ENCODE data around the gene ZNF469. TPM values are rescaled to one million over a fixed set of nuclear protein-coding genes. Genes with fewer than 3 reads are reported as not detected.

The ZNF469 gene
- total RNA-seq, 1 donor from 2014 or later: 0.94 TPM

GRCh38 chr16:88373927-88374492 is 8.7 kb upstream of the ZNF469 start:
- peak; percentile 0 for DNase-seq
- intact Hi-C loops (cut with DNase I): no loop called here
- no peak for ATAC-seq (ENCODE audit: poor library complexity)

DNA sequence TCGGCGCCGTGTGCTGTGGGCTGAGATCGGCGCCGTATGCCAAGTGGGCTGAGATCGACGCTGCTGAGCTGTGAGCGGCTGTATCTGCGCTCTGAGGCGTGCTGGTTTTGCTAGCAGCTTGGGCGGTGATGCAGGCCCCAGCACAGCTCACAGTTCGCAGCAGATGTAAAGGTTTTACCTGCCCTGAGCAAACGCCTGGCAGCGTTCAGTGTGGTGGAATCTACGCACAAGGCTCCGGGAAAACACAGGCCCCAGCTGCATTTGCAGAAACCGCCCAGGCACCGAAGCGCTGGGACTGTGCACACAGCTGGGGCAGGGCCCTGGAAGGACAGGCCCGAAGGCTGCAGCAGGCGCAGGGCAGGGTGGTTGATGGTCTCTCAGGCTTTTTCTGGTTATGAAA is 8.0 kb upstream of the ZNF469 start:
- ATAC-seq (ENCODE audit: poor library complexity) (no peak), DNase-seq (peak; percentile 29)
- intact Hi-C loops (cut with DNase I): no loop called here

- intact Hi-C loops (cut with DNase I): no loop called here
- ATAC-seq (ENCODE audit: poor library complexity) (no peak), DNase-seq (peak; percentile 27)
These were observed 7.4 kb upstream of the ZNF469 start for GRCh38 chr16:88375236-88375975.

GRCh38 chr16:88375996-88376834 is 6.5 kb upstream of the ZNF469 start:
- intact Hi-C loops (cut with DNase I): no loop called here
- peak; percentile 24 for DNase-seq
- ATAC-seq (ENCODE audit: poor library complexity): no peak

DNA sequence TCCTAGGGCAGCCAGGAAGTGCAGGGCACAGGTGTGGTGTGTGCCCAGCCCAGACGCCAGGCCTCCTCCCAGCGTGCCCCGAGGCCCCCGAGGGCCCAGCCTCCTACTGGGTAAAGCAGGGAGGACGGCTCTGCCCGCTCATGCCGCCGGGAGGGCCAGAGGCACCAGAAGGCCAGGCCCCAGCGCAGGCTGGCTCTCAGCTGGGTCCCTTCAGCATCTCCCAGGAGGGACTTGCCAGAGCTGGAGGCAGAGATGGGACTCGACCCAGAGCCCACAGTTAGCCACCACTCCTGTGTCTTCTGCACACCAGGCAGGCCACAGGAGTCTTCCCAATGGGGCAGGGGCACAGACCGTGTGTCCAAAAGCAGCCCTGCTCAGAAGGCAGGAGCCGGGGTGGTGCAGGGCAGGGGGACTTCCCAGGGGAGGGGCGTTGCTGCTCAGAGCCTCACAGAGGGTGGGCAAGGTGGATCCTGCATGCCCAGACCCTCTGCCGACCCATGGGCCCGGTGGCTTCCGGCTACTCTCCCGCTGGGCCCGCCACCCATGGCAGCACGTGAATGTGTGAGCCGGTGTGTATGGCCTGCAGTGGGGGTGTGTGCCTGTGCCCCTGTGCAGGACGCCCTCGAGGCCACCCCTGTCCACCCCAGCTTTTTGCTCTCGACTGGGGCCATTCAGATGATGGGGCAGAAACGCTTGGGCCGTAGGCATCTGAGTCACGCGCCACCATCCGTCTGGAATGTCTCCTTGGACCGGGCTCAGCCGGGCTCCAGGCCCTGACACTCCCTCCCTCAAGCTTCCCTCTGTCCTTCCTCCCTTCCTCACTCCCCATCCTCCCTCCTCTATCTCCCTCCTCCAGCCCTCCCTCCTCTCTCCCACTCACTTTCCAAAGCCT is 5.7 kb upstream of the ZNF469 start:
- no peak for ATAC-seq (ENCODE audit: poor library complexity)
- intact Hi-C loops (cut with DNase I): no loop called here
- peak; percentile 26 for DNase-seq

- ATAC-seq (ENCODE audit: poor library complexity): no peak
- intact Hi-C loops (cut with DNase I): no loop called here
- DNase-seq: peak; percentile 15
These were observed 4.8 kb upstream of the ZNF469 start for GRCh38 chr16:88377961-88378360.

GRCh38 chr16:88378401-88378800 is 4.4 kb upstream of the ZNF469 start:
- ATAC-seq (ENCODE audit: poor library complexity) (no peak), DNase-seq (no peak)
- intact Hi-C loops (cut with DNase I): no loop called here

DNA sequence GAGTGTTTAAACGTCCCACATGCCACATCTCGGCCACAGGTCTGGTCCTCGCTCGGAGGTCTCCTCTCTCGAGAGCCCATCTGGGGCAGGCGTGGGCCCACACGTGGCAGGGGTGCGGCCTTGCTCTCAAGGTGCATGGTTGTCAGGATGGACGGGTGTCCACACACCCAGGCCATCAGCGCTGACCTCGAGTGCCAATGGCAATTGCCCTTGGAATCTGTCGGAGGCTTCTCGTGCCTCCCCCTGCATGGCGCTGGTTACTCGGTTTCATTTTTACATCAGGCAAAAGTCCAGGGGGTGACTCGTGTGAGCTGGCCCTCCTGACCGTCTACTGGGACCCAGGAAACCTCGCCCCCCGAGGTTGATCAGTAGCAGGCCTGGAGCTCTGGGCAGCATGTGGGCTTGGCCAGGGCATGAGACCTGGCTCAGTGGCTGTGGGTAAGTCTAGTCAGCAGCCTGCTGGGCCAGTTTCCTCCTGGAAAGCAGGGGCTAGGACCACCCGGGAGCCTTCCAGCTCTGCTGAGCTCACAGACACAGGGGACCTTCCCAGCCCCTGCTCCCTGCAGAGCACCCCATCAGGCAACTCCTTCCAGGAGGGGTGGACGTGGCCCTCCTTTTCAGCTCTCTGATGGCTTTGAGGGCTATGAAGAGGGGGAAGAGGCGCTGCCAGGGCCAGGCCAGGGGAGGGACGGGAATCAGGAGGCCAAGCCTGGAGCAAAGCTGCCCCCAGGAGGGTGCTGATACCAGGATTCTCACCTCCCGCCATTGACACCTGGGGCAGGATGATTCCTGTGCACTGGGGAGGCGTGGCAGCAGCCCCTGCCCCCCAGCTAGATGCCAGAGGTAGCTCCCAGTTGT is 3.7 kb upstream of the ZNF469 start:
- intact Hi-C loops (cut with DNase I): no loop called here
- DNase-seq: peak; percentile 42

DNA sequence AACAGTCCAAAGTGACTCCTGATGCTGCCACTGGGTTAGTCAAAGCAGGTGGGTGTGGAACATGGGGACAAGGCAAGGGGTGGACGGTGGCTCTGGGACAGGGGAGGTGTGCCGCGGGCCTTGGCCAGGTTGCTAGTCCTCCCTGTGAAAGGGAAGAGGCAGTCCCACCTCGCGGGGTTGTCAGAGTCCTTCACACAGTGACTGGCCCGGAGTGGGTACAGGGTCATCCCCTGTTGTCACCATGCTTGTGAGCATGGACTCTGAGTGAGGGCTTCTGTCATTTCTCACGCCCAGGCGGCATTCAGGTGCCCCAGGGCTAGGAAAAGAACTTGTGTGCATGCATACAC is 3.1 kb upstream of the ZNF469 start:
- peak; percentile 18 for DNase-seq
- ATAC-seq (ENCODE audit: poor library complexity): no peak
- intact Hi-C loops (cut with DNase I): no loop called here

More for the DNA sequence above, 3.7 kb upstream of the ZNF469 start:
- ATAC-seq (ENCODE audit: poor library complexity): no peak

DNA sequence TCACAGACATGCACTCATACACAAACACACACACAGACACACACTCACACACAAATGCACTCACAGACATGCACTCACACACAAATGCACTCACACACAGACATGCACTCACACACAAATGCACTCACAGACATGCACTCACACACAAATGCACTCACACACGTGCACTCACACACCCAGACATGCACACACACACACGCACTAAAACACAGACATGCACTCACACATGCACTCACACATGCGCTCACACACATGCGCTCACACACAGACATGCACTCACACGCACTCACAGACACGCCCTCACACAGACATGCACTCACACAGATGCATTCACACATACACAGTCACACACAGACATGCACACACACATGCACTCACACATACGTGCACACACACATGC is 2.7 kb upstream of the ZNF469 start:
- intact Hi-C loops (cut with DNase I): no loop called here
- DNase-seq: peak; percentile 6
- no peak for ATAC-seq (ENCODE audit: poor library complexity)

DNA sequence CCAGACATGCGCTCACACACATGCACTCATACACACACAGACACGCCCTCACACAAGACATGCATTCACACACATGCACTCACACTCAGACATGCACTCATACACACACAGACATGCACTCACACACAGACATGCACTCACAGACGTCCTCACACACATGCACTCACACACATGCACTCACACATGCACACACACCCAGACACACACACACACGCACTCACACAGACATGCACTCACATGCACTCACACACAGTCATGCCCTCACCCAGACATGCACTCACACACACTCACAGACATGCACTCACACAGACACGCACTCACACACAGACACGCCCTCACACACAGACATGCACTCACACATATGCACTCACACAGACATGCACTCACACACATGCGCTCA is 2.1 kb upstream of the ZNF469 start:
- ATAC-seq (ENCODE audit: poor library complexity): no peak
- intact Hi-C loops (cut with DNase I): no loop called here
- peak; percentile 19 for DNase-seq

- DNase-seq (peak; percentile 30), ATAC-seq (ENCODE audit: poor library complexity) (no peak)
- intact Hi-C loops (cut with DNase I): no loop called here
These were observed 823 bp upstream of the ZNF469 start for GRCh38 chr16:88381820-88382451.

DNA sequence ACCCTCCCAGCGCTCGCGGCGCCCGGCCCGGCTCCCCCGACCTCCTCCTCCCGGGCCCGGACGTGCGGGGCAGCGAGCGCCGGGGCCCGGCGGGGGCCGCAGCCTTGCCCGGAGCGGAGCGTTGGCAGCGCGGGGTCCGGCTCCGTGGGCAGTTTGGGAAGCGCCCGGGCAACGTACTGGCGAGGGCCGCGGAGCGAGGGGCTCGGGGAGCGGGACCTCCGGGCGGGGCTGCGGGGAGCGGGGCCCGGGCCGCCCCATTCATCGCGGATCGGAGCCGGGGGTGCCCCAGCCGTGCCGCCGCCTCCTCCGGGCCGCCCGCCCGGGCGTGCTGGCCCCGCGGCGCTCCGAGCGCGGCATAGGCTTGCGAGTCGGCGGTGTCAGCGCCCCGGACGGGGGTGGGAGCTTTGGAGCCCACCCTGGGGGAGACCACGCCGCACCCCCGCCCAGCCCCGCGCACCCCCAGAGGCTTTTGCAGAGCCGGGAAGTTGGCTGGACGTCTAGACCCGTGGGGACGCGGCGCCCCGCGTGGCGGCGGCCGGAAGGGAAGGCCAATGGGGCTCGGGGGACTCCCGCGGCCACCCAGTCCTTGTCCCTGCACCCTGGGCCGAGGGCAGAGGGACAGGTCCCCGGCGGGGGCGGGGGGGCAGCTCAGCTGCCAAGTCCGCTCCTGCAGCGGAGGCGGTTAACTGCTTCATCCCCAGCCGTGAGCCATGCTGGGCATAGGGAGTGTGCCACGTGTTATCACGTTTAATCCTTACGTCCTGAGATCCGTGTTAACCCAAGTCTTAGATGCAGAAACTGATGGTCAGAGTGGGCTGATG is 852 bp downstream of the ZNF469 start:
- peak; percentile 58 for DNase-seq
- intact Hi-C loops (cut with DNase I): no loop called here
- peak; percentile 48 for ATAC-seq (ENCODE audit: poor library complexity)

- ATAC-seq (ENCODE audit: poor library complexity): no peak
- intact Hi-C loops (cut with DNase I): no loop called here
- peak; percentile 29 for DNase-seq
These were observed 1.7 kb downstream of the ZNF469 start for GRCh38 chr16:88384222-88385111.

DNA sequence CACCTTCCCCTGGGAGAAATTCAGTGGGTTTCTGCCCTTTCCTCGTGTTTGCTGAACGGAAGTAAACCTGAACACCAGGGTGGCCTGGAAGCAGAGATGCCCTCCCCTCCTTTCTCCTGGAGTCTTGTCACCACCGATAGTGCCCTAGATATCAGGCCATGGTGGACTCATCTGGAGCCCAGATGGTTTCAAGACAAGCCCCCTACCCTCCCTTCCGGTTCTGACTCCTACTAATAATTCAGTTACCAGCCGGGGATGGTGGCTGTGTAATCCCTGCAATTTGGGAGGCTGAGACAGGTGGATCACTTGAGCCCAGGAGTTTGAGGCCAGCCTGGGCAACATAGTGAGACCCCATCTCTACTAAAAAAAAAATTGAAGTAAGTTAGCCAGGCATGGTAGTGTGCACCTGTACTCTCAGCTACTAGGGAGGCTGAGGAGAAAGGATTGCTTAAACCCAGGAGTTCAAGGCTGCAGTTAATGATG is 2.4 kb downstream of the ZNF469 start:
- intact Hi-C loops (cut with DNase I): no loop called here
- peak; percentile 17 for DNase-seq
- no peak for ATAC-seq (ENCODE audit: poor library complexity)

Measured in Right ventricle myocardium superior (tissue), 1 donor.